HEK293 (cell line): ENCODE results near the gene CD276.

Experiments
- CTCF ChIA-PET: fragments of 350-600 bp; formaldehyde crosslinking; extraction: SDS; loops from one replicate; lab custom pipeline; 2021; ENCODE audit warnings: antibody characterized with exemption; lab: Yijun Ruan, JAX
- POLR2A ChIA-PET: fragments of 300-600 bp; formaldehyde crosslinking; extraction: SDS; loops from one replicate; lab custom pipeline; 2020; ENCODE audit warnings: antibody characterized with exemption, inconsistent platforms; lab: Yijun Ruan, JAX
- H3K27ac ChIP-seq: fragments of 200-500 bp; sonication (Bioruptor generic); 2 replicates; pipeline ENCODE4 v1.5.1; 2014; ENCODE audit warnings: low read depth, low read length, control low read depth, inconsistent platforms; ENCODE audit errors: extremely low read depth
- H3K36me3 ChIP-seq, 2 experiments: fragments of 200-500 bp in 1 of 2; sonication (Bioruptor generic) in 1 of 2; 1 replicate in 1 of 2; 2 replicates in 1 of 2; pipeline ENCODE4 v1.5.1; 2014 to 2017; ENCODE audit warnings: inconsistent platforms in 2 of 2, low read length in 2 of 2; ENCODE audit not compliant: control insufficient read depth in 2 of 2, insufficient read depth in 1 of 2
- H3K4me1 ChIP-seq: fragments of 200-500 bp; sonication (Bioruptor generic); 2 replicates; pipeline ENCODE4 v1.5.1; 2014; ENCODE audit warnings: mild to moderate bottlenecking, low read length, inconsistent platforms; ENCODE audit not compliant: control insufficient read depth, insufficient read depth
- H3K4me3 ChIP-seq: 2 replicates; pipeline ENCODE4 v1.5.1; 2011; ENCODE audit warnings: low read depth, mild to moderate bottlenecking, control low read depth, low read length, moderate library complexity
- H3K9me3 ChIP-seq: fragments of 200-500 bp; sonication (Bioruptor generic); 2 replicates; pipeline ENCODE4 v1.5.1; 2014; ENCODE audit warnings: low read depth, low read length, inconsistent platforms; ENCODE audit not compliant: control insufficient read depth, insufficient read depth
- IKZF3 ChIP-seq: fragments of 450-650 bp; IDR thresholded peaks from 2 replicates; pipeline ENCODE4 v1.5.0; 2018; ENCODE audit warnings: missing biosample characterization, mild to moderate bottlenecking, missing genetic modification characterization, moderate library complexity
- REPIN1 ChIP-seq: fragments of 450-650 bp; formaldehyde crosslinking; IDR thresholded peaks from 2 replicates; pipeline ENCODE4 v1.5.1; 2017; ENCODE audit warnings: missing biosample characterization, missing genetic modification characterization, low read depth
- SETDB1 ChIP-seq: IDR thresholded peaks from one replicate; pipeline ENCODE4 v1.6.1; 2017; ENCODE audit warnings: mild to moderate bottlenecking, low read length, moderate library complexity, mixed read lengths; ENCODE audit not compliant: insufficient read length
- ZBTB11 ChIP-seq: fragments of 450-650 bp; formaldehyde crosslinking; conservative IDR thresholded peaks from 2 replicates; pipeline ENCODE4 v1.5.1; 2016; ENCODE audit warnings: low read depth, missing biosample characterization, missing genetic modification characterization
- ZBTB48 ChIP-seq: fragments of 450-650 bp; formaldehyde crosslinking; IDR thresholded peaks from 2 replicates; pipeline ENCODE4 v1.5.1; 2016; ENCODE audit warnings: missing biosample characterization, missing genetic modification characterization
- ZBTB8A ChIP-seq: fragments of 450-650 bp; formaldehyde crosslinking; IDR thresholded peaks from 2 replicates; pipeline ENCODE4 v1.5.1; 2016; ENCODE audit warnings: missing biosample characterization, missing genetic modification characterization
- ZEB2 ChIP-seq: fragments of 450-650 bp; formaldehyde crosslinking; IDR thresholded peaks from 2 replicates; pipeline ENCODE4 v1.5.1; 2016; ENCODE audit warnings: missing biosample characterization, missing genetic modification characterization
- ZFP37 ChIP-seq: fragments of 450-650 bp; formaldehyde crosslinking; IDR thresholded peaks from 2 replicates; pipeline ENCODE4 v1.5.1; 2016; ENCODE audit warnings: missing biosample characterization, missing genetic modification characterization
- ZNF112 ChIP-seq: fragments of 450-650 bp; formaldehyde crosslinking; IDR thresholded peaks from 2 replicates; pipeline ENCODE4 v1.5.0; 2017; ENCODE audit warnings: missing biosample characterization, missing genetic modification characterization
- ZNF132 ChIP-seq: fragments of 450-650 bp; formaldehyde crosslinking; IDR thresholded peaks from 2 replicates; pipeline ENCODE4 v1.5.1; 2017; ENCODE audit warnings: missing biosample characterization, missing genetic modification characterization, borderline replicate concordance
- ZNF157 ChIP-seq: fragments of 450-650 bp; formaldehyde crosslinking; IDR thresholded peaks from 2 replicates; pipeline ENCODE4 v1.5.1; 2016; ENCODE audit warnings: missing biosample characterization, missing genetic modification characterization
- ZNF169 ChIP-seq: fragments of 450-650 bp; formaldehyde crosslinking; IDR thresholded peaks from 2 replicates; pipeline ENCODE4 v1.5.1; 2016; ENCODE audit warnings: missing biosample characterization, missing genetic modification characterization
- ZNF266 ChIP-seq: fragments of 450-650 bp; formaldehyde crosslinking; IDR thresholded peaks from 2 replicates; pipeline ENCODE4 v1.5.1; 2016; ENCODE audit warnings: missing biosample characterization, missing genetic modification characterization, low read depth
- ZNF350 ChIP-seq: fragments of 450-650 bp; formaldehyde crosslinking; IDR thresholded peaks from 2 replicates; pipeline ENCODE4 v1.5.0; 2017; ENCODE audit warnings: missing biosample characterization, mild to moderate bottlenecking, missing genetic modification characterization
- ZNF404 ChIP-seq: fragments of 450-650 bp; formaldehyde crosslinking; IDR thresholded peaks from 2 replicates; pipeline ENCODE4 v1.5.1; 2017; ENCODE audit warnings: missing biosample characterization, missing genetic modification characterization
- ZNF529 ChIP-seq: fragments of 450-650 bp; formaldehyde crosslinking; IDR thresholded peaks from 2 replicates; pipeline ENCODE4 v1.5.1; 2017; ENCODE audit warnings: missing genetic modification characterization, missing biosample characterization; ENCODE audit not compliant: insufficient replicate concordance
- ZNF580 ChIP-seq: fragments of 450-650 bp; formaldehyde crosslinking; IDR thresholded peaks from 2 replicates; pipeline ENCODE4 v1.5.1; 2016; ENCODE audit warnings: missing biosample characterization, missing genetic modification characterization
- ZNF654 ChIP-seq: fragments of 450-650 bp; formaldehyde crosslinking; IDR thresholded peaks from 2 replicates; pipeline ENCODE4 v1.5.1; 2016; ENCODE audit warnings: low read depth, missing biosample characterization, missing genetic modification characterization
- ZNF707 ChIP-seq: fragments of 450-650 bp; formaldehyde crosslinking; IDR thresholded peaks from 2 replicates; pipeline ENCODE4 v1.5.1; 2016; ENCODE audit warnings: missing biosample characterization, missing genetic modification characterization
- ZNF791 ChIP-seq: fragments of 450-650 bp; formaldehyde crosslinking; IDR thresholded peaks from 2 replicates; pipeline ENCODE4 v1.5.1; 2016; ENCODE audit warnings: missing biosample characterization, missing genetic modification characterization
- ZNF792 ChIP-seq: fragments of 450-650 bp; formaldehyde crosslinking; IDR thresholded peaks from 2 replicates; pipeline ENCODE4 v1.5.1; 2016; ENCODE audit warnings: missing biosample characterization, missing genetic modification characterization
- ZNF830 ChIP-seq: fragments of 450-650 bp; IDR thresholded peaks from 2 replicates; pipeline ENCODE4 v1.5.0; 2018; ENCODE audit warnings: missing biosample characterization, missing genetic modification characterization, low read depth, mild to moderate bottlenecking, moderate library complexity
- ZSCAN16 ChIP-seq: fragments of 450-650 bp; formaldehyde crosslinking; IDR thresholded peaks from 2 replicates; pipeline ENCODE4 v1.5.1; 2016; ENCODE audit warnings: missing biosample characterization, missing genetic modification characterization
- TF ChIP-seq, protein P1 (sequence below): fragments of 450-650 bp; IDR thresholded peaks from 2 replicates; pipeline ENCODE4 v1.5.1; 2018; ENCODE audit warnings: missing biosample characterization, missing genetic modification characterization
- TF ChIP-seq, protein P2 (sequence below): fragments of 450-650 bp; formaldehyde crosslinking; IDR thresholded peaks from 2 replicates; pipeline ENCODE4 v1.5.1; 2017; ENCODE audit warnings: missing biosample characterization, missing genetic modification characterization
- TF ChIP-seq, protein P3 (sequence below): fragments of 450-650 bp; formaldehyde crosslinking; IDR thresholded peaks from 2 replicates; pipeline ENCODE4 v1.5.1; 2017; ENCODE audit warnings: missing biosample characterization, missing genetic modification characterization
- TF ChIP-seq, protein P4 (sequence below): fragments of 450-650 bp; formaldehyde crosslinking; IDR thresholded peaks from 2 replicates; pipeline ENCODE4 v1.5.1; 2016; ENCODE audit warnings: missing biosample characterization, missing genetic modification characterization

CD276 gene

GRCh38 chr15:73677146-73677607 lies 7.0 kb upstream of the CD276 start (continued):
- TF ChIP-seq ZEB2 (tag by site-specific recombination): no peak
- TF ChIP-seq, protein P1, sequence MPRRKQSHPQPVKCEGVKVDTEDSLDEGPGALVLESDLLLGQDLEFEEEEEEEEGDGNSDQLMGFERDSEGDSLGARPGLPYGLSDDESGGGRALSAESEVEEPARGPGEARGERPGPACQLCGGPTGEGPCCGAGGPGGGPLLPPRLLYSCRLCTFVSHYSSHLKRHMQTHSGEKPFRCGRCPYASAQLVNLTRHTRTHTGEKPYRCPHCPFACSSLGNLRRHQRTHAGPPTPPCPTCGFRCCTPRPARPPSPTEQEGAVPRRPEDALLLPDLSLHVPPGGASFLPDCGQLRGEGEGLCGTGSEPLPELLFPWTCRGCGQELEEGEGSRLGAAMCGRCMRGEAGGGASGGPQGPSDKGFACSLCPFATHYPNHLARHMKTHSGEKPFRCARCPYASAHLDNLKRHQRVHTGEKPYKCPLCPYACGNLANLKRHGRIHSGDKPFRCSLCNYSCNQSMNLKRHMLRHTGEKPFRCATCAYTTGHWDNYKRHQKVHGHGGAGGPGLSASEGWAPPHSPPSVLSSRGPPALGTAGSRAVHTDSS (tag by site-specific recombination): no peak
- peak; percentile 56; the same call in 1 of the 2 replicates for TF ChIP-seq ZNF707
- TF ChIP-seq, protein P2, sequence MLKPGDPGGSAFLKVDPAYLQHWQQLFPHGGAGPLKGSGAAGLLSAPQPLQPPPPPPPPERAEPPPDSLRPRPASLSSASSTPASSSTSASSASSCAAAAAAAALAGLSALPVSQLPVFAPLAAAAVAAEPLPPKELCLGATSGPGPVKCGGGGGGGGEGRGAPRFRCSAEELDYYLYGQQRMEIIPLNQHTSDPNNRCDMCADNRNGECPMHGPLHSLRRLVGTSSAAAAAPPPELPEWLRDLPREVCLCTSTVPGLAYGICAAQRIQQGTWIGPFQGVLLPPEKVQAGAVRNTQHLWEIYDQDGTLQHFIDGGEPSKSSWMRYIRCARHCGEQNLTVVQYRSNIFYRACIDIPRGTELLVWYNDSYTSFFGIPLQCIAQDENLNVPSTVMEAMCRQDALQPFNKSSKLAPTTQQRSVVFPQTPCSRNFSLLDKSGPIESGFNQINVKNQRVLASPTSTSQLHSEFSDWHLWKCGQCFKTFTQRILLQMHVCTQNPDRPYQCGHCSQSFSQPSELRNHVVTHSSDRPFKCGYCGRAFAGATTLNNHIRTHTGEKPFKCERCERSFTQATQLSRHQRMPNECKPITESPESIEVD (tag by site-specific recombination): no peak
- peak; percentile 88 for TF ChIP-seq IKZF3 (tag by site-specific recombination)
- no peak for TF ChIP-seq REPIN1
- no peak for TF ChIP-seq ZNF580
- TF ChIP-seq ZBTB8A (tag by site-specific recombination): no peak
- no peak for TF ChIP-seq ZSCAN16 (tag by site-specific recombination)
- TF ChIP-seq ZNF791 (tag by site-specific recombination): no peak
- TF ChIP-seq, protein P3, sequence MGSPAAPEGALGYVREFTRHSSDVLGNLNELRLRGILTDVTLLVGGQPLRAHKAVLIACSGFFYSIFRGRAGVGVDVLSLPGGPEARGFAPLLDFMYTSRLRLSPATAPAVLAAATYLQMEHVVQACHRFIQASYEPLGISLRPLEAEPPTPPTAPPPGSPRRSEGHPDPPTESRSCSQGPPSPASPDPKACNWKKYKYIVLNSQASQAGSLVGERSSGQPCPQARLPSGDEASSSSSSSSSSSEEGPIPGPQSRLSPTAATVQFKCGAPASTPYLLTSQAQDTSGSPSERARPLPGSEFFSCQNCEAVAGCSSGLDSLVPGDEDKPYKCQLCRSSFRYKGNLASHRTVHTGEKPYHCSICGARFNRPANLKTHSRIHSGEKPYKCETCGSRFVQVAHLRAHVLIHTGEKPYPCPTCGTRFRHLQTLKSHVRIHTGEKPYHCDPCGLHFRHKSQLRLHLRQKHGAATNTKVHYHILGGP (tag by site-specific recombination): no peak
- no peak for TF ChIP-seq ZNF529 (tag by site-specific recombination)
- TF ChIP-seq ZNF112: no peak
- peak; percentile 62 for TF ChIP-seq ZNF654 (tag by site-specific recombination)

- CTCF ChIA-PET: interaction anchor here (0.6 to 14.1 kb wide), 34 partner anchors 8 to 1179 kb away, joined by 3 to 261 read pairs (median 5); partner anchors contain the start of gene NPTN
- no peak overlapping the region for H3K4me3 ChIP-seq
- H3K36me3 ChIP-seq: no peaks in the 10 kb centered on the region
- no peak for TF ChIP-seq ZNF266 (tag by site-specific recombination)
- no peak for TF ChIP-seq ZNF157 (tag by site-specific recombination)
- no peak for TF ChIP-seq ZNF830 (tag by site-specific recombination)
- TF ChIP-seq SETDB1: no peak
- TF ChIP-seq, protein P3 (tag by site-specific recombination): no peak
- TF ChIP-seq, protein P4, sequence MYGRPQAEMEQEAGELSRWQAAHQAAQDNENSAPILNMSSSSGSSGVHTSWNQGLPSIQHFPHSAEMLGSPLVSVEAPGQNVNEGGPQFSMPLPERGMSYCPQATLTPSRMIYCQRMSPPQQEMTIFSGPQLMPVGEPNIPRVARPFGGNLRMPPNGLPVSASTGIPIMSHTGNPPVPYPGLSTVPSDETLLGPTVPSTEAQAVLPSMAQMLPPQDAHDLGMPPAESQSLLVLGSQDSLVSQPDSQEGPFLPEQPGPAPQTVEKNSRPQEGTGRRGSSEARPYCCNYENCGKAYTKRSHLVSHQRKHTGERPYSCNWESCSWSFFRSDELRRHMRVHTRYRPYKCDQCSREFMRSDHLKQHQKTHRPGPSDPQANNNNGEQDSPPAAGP (tag by site-specific recombination): no peak
- no peak for TF ChIP-seq ZNF169 (tag by site-specific recombination)
- no peak for TF ChIP-seq ZNF792 (tag by site-specific recombination)
- no peak for TF ChIP-seq ZBTB48 (tag by site-specific recombination)
- TF ChIP-seq ZBTB11 (tag by site-specific recombination): no peak
- no peak for TF ChIP-seq ZFP37 (tag by site-specific recombination)
- TF ChIP-seq ZNF404 (tag by site-specific recombination): no peak
- no peak for TF ChIP-seq ZNF350 (tag by site-specific recombination)
- TF ChIP-seq ZNF707: no peak
- TF ChIP-seq ZNF132 (tag by site-specific recombination): no peak
- no peaks in the 10 kb centered on the region for H3K4me1 ChIP-seq
- H3K9me3 ChIP-seq: no peaks in the 10 kb centered on the region
- POLR2A ChIA-PET: no interaction called here
- H3K27ac ChIP-seq: no peak overlapping the region
These were observed 6.5 kb upstream of the CD276 start for GRCh38 chr15:73677733-73678132.
